Measurements from ENCODE around the gene RNF181. TPM values are rescaled to one million over a fixed set of nuclear protein-coding genes. Genes with fewer than 3 reads are reported as not detected.

The RNF181 gene
- total and polyA plus RNA-seq, 2 donors (not counting 3 experiments of a cell fraction or from before 2014, with no cell fraction given), result 142 to 629 TPM

DNA sequence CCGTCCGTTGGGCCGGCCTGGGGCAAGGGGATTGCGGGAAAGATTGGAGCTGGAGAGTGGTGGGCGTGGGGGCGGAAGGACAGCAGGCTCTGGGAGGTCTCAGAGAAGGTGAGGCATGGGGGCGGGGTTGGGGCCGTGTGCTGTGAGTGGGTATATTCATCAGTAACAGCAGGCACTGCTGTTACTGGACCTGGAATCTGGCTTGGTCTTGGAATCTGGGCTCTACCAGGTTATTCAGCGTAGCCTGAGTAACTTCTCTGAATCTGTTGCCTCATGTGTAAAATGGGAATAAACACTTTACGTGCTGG lies 435 bp downstream of the RNF181 start:
- H3K9me1 ChIP-seq (replicated peaks; ENCODE audit: control insufficient read depth, extremely low read depth, insufficient read depth, low read length), result no peaks in the 10 kb centered on the region
- ChIA-PET CTCF (interaction anchor here (0.9 to 1.9 kb wide), 6 partner anchors 8 to 241 kb away, joined by 3 to 6 read pairs (median 4); partner anchors contain the start of genes ELMOD3, RETSAT and VAMP8), POLR2A (interaction anchor here (0.9 to 1.8 kb wide), 3 partner anchors 10 to 57 kb away, joined by 3 to 6 read pairs (median 4); partner anchors contain the start of genes GGCX and MAT2A)
- peaks cover 18% of the 10 kb centered on the region for H3K4me1 ChIP-seq (ENCODE audit: control insufficient read depth, extremely low read depth, insufficient read depth, low read length)
- BruUV-seq (replicated peaks), result no TSS peak
- H3K4me3 ChIP-seq (replicated peaks in 1 of 3; ENCODE audit: insufficient read depth in 1 of 3, low read depth in 1 of 3, low read length in 3 of 3), result peak overlapping the region; percentile 38 to 94 (median 62)
- FAIRE-seq (no peak), DNase-seq (ENCODE audit: low read depth, low spot score) (no peak)
- H2AFZ ChIP-seq (ENCODE audit: low read depth, low read length), result peak overlapping the region; percentile 39
- H3K79me2 ChIP-seq (ENCODE audit: control insufficient read depth, insufficient read depth, low read length), result peaks cover 26% of the 10 kb centered on the region
- H3K36me3 ChIP-seq (ENCODE audit: control insufficient read depth in 2 of 2, extremely low read depth in 1 of 2, insufficient read depth in 2 of 2, low read length in 2 of 2), result peaks cover 0 to 40% of the 10 kb centered on the region in 2 experiments
- TF ChIP-seq POLR2A (IDR thresholded peaks at IDR 0.05; ENCODE audit: low read depth, low read length), result no peak
- TF ChIP-seq, protein P1, sequence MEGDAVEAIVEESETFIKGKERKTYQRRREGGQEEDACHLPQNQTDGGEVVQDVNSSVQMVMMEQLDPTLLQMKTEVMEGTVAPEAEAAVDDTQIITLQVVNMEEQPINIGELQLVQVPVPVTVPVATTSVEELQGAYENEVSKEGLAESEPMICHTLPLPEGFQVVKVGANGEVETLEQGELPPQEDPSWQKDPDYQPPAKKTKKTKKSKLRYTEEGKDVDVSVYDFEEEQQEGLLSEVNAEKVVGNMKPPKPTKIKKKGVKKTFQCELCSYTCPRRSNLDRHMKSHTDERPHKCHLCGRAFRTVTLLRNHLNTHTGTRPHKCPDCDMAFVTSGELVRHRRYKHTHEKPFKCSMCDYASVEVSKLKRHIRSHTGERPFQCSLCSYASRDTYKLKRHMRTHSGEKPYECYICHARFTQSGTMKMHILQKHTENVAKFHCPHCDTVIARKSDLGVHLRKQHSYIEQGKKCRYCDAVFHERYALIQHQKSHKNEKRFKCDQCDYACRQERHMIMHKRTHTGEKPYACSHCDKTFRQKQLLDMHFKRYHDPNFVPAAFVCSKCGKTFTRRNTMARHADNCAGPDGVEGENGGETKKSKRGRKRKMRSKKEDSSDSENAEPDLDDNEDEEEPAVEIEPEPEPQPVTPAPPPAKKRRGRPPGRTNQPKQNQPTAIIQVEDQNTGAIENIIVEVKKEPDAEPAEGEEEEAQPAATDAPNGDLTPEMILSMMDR (IDR thresholded peaks at IDR 0.05; ENCODE audit: extremely low read depth in 1 of 2, insufficient read depth in 1 of 2, low read depth in 1 of 2, low read length in 2 of 2), result no peak
- no peak for TF ChIP-seq JUN (IDR thresholded peaks at IDR 0.05; ENCODE audit: borderline replicate concordance, insufficient read depth, insufficient read length, low read depth)
- no peak for TF ChIP-seq GATA2 (IDR thresholded peaks at IDR 0.05; ENCODE audit: insufficient read depth, insufficient read length, low read depth, low read length)
- TF ChIP-seq POLR2AphosphoS5 (IDR thresholded peaks at IDR 0.05; ENCODE audit: insufficient read depth, low read depth, low read length), result no peak
- TF ChIP-seq MYC (IDR thresholded peaks at IDR 0.05; ENCODE audit: low read depth, low read length), result no peak
- no peak for TF ChIP-seq EZH2 (IDR thresholded peaks at IDR 0.05; ENCODE audit: borderline replicate concordance, low read depth, low read length, severe bottlenecking)
- no peak for TF ChIP-seq FOS (IDR thresholded peaks at IDR 0.05; ENCODE audit: borderline replicate concordance, insufficient read depth, low read length)
- TF ChIP-seq, protein P2, sequence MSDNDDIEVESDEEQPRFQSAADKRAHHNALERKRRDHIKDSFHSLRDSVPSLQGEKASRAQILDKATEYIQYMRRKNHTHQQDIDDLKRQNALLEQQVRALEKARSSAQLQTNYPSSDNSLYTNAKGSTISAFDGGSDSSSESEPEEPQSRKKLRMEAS (IDR thresholded peaks at IDR 0.05; ENCODE audit: insufficient read depth, insufficient read length), result no peak
- intact Hi-C loops (cut with micrococcal nuclease) (no loop called here), dilution Hi-C loops (cut with MboI; ENCODE audit: extremely low pct_ligation_motif_present, low sequenced_read_pairs) (no loop called here)
- peak overlapping the region; percentile 59 for H3K27ac ChIP-seq (ENCODE audit: insufficient read depth, low read depth, low read length)
- H3K9ac ChIP-seq (replicated peaks; ENCODE audit: extremely low read depth, insufficient read depth, low read length), result peak overlapping the region; percentile 77
- H3K27me3 ChIP-seq (ENCODE audit: control insufficient read depth in 2 of 2, insufficient read depth in 2 of 2, low read length in 2 of 2), result no peaks in the 10 kb centered on the region
- peak overlapping the region; percentile 58 for H3K4me2 ChIP-seq (ENCODE audit: insufficient read depth, low read length)
- H4K20me1 ChIP-seq (replicated peaks; ENCODE audit: control insufficient read depth, extremely low read depth, insufficient read depth, low read length), result no peaks in the 10 kb centered on the region
- H3K9me3 ChIP-seq (replicated peaks; ENCODE audit: control insufficient read depth, insufficient read depth, low read length), result no peaks in the 10 kb centered on the region

Data from endothelial cell of umbilical vein (primary cell).